ENCODE measurements around the gene NR6A1.

DNA sequence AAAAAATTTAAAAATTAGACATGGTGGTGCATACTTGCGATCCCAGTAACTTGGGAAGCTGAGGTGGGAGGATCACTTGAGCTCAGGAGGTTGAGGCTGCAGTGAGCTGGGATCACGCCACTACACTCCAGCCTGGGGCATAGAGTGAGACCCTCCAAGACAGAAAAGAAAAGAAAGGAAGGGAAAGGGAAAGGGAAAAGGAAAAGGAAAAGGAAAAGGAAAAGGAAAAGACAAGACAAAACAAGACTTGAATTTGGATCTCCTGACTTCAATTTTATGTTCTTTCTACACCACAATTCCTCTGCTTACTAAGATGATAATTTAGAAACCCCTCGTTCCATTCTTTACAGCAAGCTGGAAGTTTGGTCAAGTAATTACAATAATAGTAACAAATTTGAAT, 88.1 kb downstream of the NR6A1 start:
- TF ChIP-seq CTCF (IDR thresholded peaks at IDR 0.05), result no peak
- TF ChIP-seq POLR2A (IDR thresholded peaks at IDR 0.05), result no peak
